ENCODE results near the gene RFX1.

DNA sequence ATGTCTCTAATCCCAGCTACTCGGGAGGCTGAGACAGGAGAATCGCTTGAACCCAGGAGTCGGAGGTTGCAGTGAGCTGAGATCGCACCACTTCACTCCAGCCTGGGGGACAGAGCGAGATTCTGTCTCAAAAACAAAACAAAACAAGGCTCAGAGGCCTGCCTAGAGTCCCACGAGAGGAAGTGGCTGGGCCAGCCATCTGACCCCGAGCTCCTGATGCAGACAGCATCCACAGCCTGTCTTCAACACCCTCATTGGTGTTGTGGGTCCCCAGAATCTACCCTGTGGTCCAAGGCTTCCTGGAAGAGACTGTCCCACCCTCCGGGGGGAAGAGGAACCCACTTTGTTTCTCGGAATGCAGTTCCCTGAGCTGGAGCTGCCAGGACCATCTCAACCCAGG lies 24.7 kb downstream of the RFX1 start:
- no peak for TF ChIP-seq TEAD4 (IDR thresholded peaks at IDR 0.05)
- TF ChIP-seq, protein P1, sequence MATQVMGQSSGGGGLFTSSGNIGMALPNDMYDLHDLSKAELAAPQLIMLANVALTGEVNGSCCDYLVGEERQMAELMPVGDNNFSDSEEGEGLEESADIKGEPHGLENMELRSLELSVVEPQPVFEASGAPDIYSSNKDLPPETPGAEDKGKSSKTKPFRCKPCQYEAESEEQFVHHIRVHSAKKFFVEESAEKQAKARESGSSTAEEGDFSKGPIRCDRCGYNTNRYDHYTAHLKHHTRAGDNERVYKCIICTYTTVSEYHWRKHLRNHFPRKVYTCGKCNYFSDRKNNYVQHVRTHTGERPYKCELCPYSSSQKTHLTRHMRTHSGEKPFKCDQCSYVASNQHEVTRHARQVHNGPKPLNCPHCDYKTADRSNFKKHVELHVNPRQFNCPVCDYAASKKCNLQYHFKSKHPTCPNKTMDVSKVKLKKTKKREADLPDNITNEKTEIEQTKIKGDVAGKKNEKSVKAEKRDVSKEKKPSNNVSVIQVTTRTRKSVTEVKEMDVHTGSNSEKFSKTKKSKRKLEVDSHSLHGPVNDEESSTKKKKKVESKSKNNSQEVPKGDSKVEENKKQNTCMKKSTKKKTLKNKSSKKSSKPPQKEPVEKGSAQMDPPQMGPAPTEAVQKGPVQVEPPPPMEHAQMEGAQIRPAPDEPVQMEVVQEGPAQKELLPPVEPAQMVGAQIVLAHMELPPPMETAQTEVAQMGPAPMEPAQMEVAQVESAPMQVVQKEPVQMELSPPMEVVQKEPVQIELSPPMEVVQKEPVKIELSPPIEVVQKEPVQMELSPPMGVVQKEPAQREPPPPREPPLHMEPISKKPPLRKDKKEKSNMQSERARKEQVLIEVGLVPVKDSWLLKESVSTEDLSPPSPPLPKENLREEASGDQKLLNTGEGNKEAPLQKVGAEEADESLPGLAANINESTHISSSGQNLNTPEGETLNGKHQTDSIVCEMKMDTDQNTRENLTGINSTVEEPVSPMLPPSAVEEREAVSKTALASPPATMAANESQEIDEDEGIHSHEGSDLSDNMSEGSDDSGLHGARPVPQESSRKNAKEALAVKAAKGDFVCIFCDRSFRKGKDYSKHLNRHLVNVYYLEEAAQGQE (IDR thresholded peaks at IDR 0.05; ENCODE audit: low read depth): no peak
- no peak for TF ChIP-seq FOXM1 (IDR thresholded peaks at IDR 0.05; ENCODE audit: borderline replicate concordance, low read depth)
- TF ChIP-seq TAF1 (IDR thresholded peaks at IDR 0.05; ENCODE audit: low read depth): no peak
- TF ChIP-seq TCF12 (IDR thresholded peaks at IDR 0.05; ENCODE audit: low read depth): no peak
- TF ChIP-seq EP300 (IDR thresholded peaks at IDR 0.05; ENCODE audit: borderline replicate concordance): no peak
- no peak for TF ChIP-seq CREB1 (IDR thresholded peaks at IDR 0.05; ENCODE audit: low read depth)
- TF ChIP-seq, protein P2, sequence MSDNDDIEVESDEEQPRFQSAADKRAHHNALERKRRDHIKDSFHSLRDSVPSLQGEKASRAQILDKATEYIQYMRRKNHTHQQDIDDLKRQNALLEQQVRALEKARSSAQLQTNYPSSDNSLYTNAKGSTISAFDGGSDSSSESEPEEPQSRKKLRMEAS (IDR thresholded peaks at IDR 0.05): no peak
- TF ChIP-seq NFIC (IDR thresholded peaks at IDR 0.05): no peak

All from Ishikawa (cell line).